K562 (cell line): ENCODE data around the gene STK11. TPM values are rescaled to one million over a fixed set of nuclear protein-coding genes. Genes with fewer than 3 reads are reported as not detected.

Source experiments
- ATAC-seq: fragments of 200-7000 bp; cut with Tn5 transposase; 3 replicates; pipeline ENCODE4 v1.9.1; 2020; ENCODE audit warnings: moderate library complexity
- BruUV-seq: library from RNA; stranded (reverse); fragments of 400-500 nt; replicated peaks from 2 replicates; lab custom pipeline; 2021; lab: Mats Ljungman, UMichigan
- CTCF ChIA-PET: fragments of 300-600 bp; formaldehyde crosslinking; extraction: SDS; loops from one replicate; lab custom pipeline; 2021; ENCODE audit warnings: low intra/inter-chr PET ratio; lab: Yijun Ruan, JAX
- POLR2A ChIA-PET: fragments of 300-600, 350-650 bp; sonication (Branson Sonifier 250); formaldehyde crosslinking; extraction: SDS; loops from one replicate; lab custom pipeline; 2021; ENCODE audit warnings: antibody characterized with exemption, inconsistent platforms; lab: Yijun Ruan, JAX
- DNase-seq, 4 experiments: peaks; one replicate each; pipeline versions ENCODE4 v3.0.0 to v3.0.0-alpha.2; 2011 to 2018; ENCODE audit warnings: low spot score in 3 of 4, mixed read lengths in 3 of 4; ENCODE audit errors: extremely low read depth in 1 of 4
- FAIRE-seq: peaks from 2 replicates; lab custom pipeline; 2011; peaks lifted over from hg19 to GRCh38; lab: Jason Lieb, UNC
- H2AFZ ChIP-seq: 2 replicates; pipeline ENCODE4 v1.6.0; 2011; ENCODE audit warnings: low read depth, low read length, control low read depth, inconsistent platforms
- H3K27ac ChIP-seq: fragments of 200-600 bp; 3 replicates; pipeline ENCODE4 v1.8.0; 2011; ENCODE audit warnings: low read depth, mild to moderate bottlenecking, control low read depth, inconsistent platforms, low read length, moderate library complexity, mixed read lengths; ENCODE audit errors: extremely low read depth
- H3K27me3 ChIP-seq, 2 experiments: fragments of 300-600 bp in 1 of 2; 2 replicates in 1 of 2; 3 replicates in 1 of 2; pipeline versions ENCODE4 v1.6.0 to v1.8.0; 2011; ENCODE audit warnings: inconsistent platforms in 2 of 2, low read length in 2 of 2, mild to moderate bottlenecking in 1 of 2, mixed read lengths in 1 of 2, moderate library complexity in 1 of 2; ENCODE audit not compliant: control insufficient read depth in 2 of 2, insufficient read depth in 2 of 2
- H3K36me3 ChIP-seq: fragments of 300-600 bp; 3 replicates; pipeline ENCODE4 v1.8.0; 2011; ENCODE audit warnings: mild to moderate bottlenecking, low read length, inconsistent platforms; ENCODE audit not compliant: control insufficient read depth, insufficient read depth
- H3K4me1 ChIP-seq, 2 experiments: fragments of 200-600 bp in 1 of 2; replicated peaks in 1 of 2; 2 replicates in 1 of 2; 3 replicates in 1 of 2; pipeline versions ENCODE4 v1.5.1 to v1.8.0; 2011; ENCODE audit warnings: inconsistent platforms in 2 of 2, low read length in 2 of 2, mild to moderate bottlenecking in 1 of 2, mixed read lengths in 1 of 2, moderate library complexity in 1 of 2; ENCODE audit not compliant: control insufficient read depth in 2 of 2, insufficient read depth in 2 of 2
- H3K4me2 ChIP-seq: 2 replicates; pipeline ENCODE4 v1.6.1; 2011; ENCODE audit warnings: low read length, control low read depth, inconsistent platforms, mixed read lengths; ENCODE audit not compliant: insufficient read depth
- H3K4me3 ChIP-seq: fragments of 200-600 bp; sonication (generic), shearing (Covaris generic); 2 replicates; pipeline ENCODE4 v1.5.1; 2016; ENCODE audit warnings: control low read depth, inconsistent platforms
- H3K79me2 ChIP-seq: fragments of 200-600 bp; 3 replicates; pipeline ENCODE4 v1.8.0; 2011; ENCODE audit warnings: low read length, inconsistent platforms; ENCODE audit not compliant: control insufficient read depth, insufficient read depth
- H3K9ac ChIP-seq, 2 experiments: 2 replicates each; pipeline versions ENCODE4 v1.6.0 to v1.6.1; 2011; ENCODE audit warnings: low read depth in 2 of 2, low read length in 2 of 2, control low read depth in 1 of 2, inconsistent platforms in 1 of 2, mild to moderate bottlenecking in 1 of 2, mixed read lengths in 1 of 2; ENCODE audit not compliant: insufficient read depth in 1 of 2
- H3K9me1 ChIP-seq: one replicate; pipeline ENCODE4 v1.6.0; 2011; ENCODE audit warnings: inconsistent platforms, mild to moderate bottlenecking, low read length, moderate library complexity; ENCODE audit not compliant: control insufficient read depth, insufficient read depth
- H3K9me3 ChIP-seq: replicated peaks from 2 replicates; pipeline ENCODE4 v1.5.1; 2011; ENCODE audit warnings: low read depth, low read length, inconsistent platforms; ENCODE audit not compliant: control insufficient read depth, insufficient read depth
- H4K20me1 ChIP-seq: replicated peaks from 2 replicates; pipeline ENCODE4 v1.6.1; 2011; ENCODE audit warnings: low read length, inconsistent platforms, mixed read lengths; ENCODE audit not compliant: control insufficient read depth, insufficient read depth
- EGR1 ChIP-seq: fragments of 450-650 bp; conservative IDR thresholded peaks from 2 replicates; pipeline ENCODE4 v1.6.1; 2017; ENCODE audit warnings: mild to moderate bottlenecking
- MLLT1 ChIP-seq, 2 experiments: fragments of 450-650 bp; IDR thresholded peaks; 2 replicates each; pipeline ENCODE4 v1.6.1; 2016
- NR2C1 ChIP-seq, 2 experiments: fragments of 450-650 bp; IDR thresholded peaks; 2 replicates each; pipeline ENCODE4 v1.6.1; 2017; ENCODE audit warnings: mild to moderate bottlenecking in 2 of 2, antibody characterized with exemption in 1 of 2, inconsistent platforms in 1 of 2, missing compliant biosample characterization in 1 of 2, missing genetic modification characterization in 1 of 2
- ZBTB49 ChIP-seq: sonication (generic); formaldehyde crosslinking; IDR thresholded peaks from 2 replicates; pipeline ENCODE4 v1.8.0; 2022; ENCODE audit warnings: missing genetic modification reagents, mild to moderate bottlenecking, borderline replicate concordance
- WGBS: fragments of 100-300 bp; shearing (Covaris generic); methylation state at CpG from one replicate; pipeline ENCODE4 v1.1.6; 2016; ENCODE audit warnings: low coverage, mixed read lengths; ENCODE audit not compliant: insufficient coverage; ENCODE audit errors: missing lambda C conversion rate; 5-methylcytosine and 5-hydroxymethylcytosine counted together
- in situ Hi-C: fragments of 300-500 bp; cut with MboI; formaldehyde crosslinking; loops from 4 replicates; pipeline ENCODE4 v1.15.0; 2018; ENCODE audit warnings: inconsistent platforms, mixed read lengths
- intact Hi-C: fragments of 100-400 bp; cut with micrococcal nuclease; formaldehyde crosslinking; loops from 2 replicates; pipeline ENCODE4 v1.14.2; 2022
- polyA plus RNA-seq, 8 experiments: library from polyadenylated mRNA; depleted of rRNA in 4 of 8; stranded (reverse) in 5 of 8; unstranded in 3 of 8; fragments of >200 nt; fragmentation: Nextera tagmentation in 2 of 8; fragmentation: Illumina TruSeq in 1 of 8; extraction: Ambion mirVana in 2 of 8; extraction: Trizol in 1 of 8; gene quantifications; 2 replicates each; pipeline versions ENCODE4 v1.2.1 to v1.2.3, GENCODE V29; 2011 to 2014; ENCODE audit warnings: inconsistent platforms in 1 of 8, missing spikeins in 1 of 8
- total RNA-seq, 7 experiments: library from RNA; depleted of rRNA in 6 of 7; stranded (reverse); fragments of >200 nt in 6 of 7; fragmentation: Illumina TruSeq in 2 of 7; extraction: Trizol in 2 of 7; gene quantifications; 2 replicates each; pipeline versions ENCODE4 v1.2.1 to v1.2.3, GENCODE V29; 2011 to 2021; ENCODE audit warnings: low replicate concordance in 1 of 7

Gene STK11
- total and polyA plus RNA-seq, 9 of the 15 experiments (the other 6 are each of a cell fraction or from before 2014, with no cell fraction given) = 0.15 to 96.5 (median 31.7) TPM

DNA sequence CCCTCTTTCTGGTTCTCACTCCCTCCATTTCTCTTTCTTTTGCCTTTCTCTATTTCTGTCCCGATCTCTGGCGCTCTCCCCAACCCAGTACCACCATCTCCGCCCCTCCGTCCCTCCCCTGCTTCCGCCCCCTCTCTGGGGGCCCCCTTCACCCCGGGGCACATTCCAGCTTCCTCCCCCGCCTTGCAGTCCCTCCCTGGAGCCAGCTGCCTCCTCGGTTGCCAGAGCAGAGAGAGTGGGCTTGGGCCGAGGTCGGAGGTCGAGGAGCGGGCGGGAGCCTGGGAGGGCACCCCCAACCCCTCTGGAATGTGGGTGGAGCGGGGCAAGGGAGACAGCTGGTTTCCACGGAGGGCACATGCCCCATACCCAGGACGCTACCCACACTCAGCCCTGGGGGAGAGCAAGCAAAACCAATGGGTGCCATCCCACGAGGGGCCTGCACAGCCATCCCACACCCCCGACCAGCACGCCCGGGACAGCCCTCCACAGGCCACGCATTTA is 57.1 kb downstream of the STK11 start:
- Histone ChIP-seq H2AFZ (no peak overlapping the region), H3K4me3 (no peak overlapping the region), H3K4me2 (0 out of 2 replicates have a peak overlapping the region, but pooled peaks have one; percentile 84), H3K9ac (peak overlapping the region; percentile 28 to 92; a peak in 3 of 4 replicates), H3K27ac (peak overlapping the region; percentile 83; the same call in 1 of the 3 replicates), H3K79me2 (peaks cover 17% of the 10 kb centered on the region), H3K4me1 (peaks cover 67 to 95% of the 10 kb centered on the region in 2 experiments), H3K36me3 (peaks cover 11% of the 10 kb centered on the region; the same call in 2 of the 3 replicates), H3K9me1 (no peaks in the 10 kb centered on the region), H3K9me3 (no peaks in the 10 kb centered on the region), H4K20me1 (0 out of 2 replicates have a peak, but pooled peaks cover 4% of the 10 kb centered on the region), H3K27me3 (no peaks in the 10 kb centered on the region)
- 70% methylated on average over 4 of the region's 21 CpGs for WGBS
- intact Hi-C loops = no loop called here
- ChIA-PET CTCF (no interaction called here), POLR2A (interaction anchor here (1.1 to 2.6 kb wide), 2 partner anchors 10 kb away, joined by 3 to 14 read pairs; no protein-coding TSS in a partner anchor)
- no TSS peak for BruUV-seq
- ATAC-seq (no peak), DNase-seq (no peak), FAIRE-seq (no peak)
- in situ Hi-C loops = no loop called here
- TF ChIP-seq EGR1 = peak; percentile 71
- peak in 1 of 2 experiments; percentile 23; a peak in 1 of 4 replicates for TF ChIP-seq MLLT1 (IDR thresholded peaks at IDR 0.05)
- no peak for TF ChIP-seq NR2C1 (IDR thresholded peaks at IDR 0.05)
- TF ChIP-seq NR2C1 (tag; IDR thresholded peaks at IDR 0.05) = 0 out of 2 replicates have a peak, but pooled peaks have one; percentile 32
- TF ChIP-seq ZBTB49 = no peak
